Measurements from ENCODE around the gene KRT31. TPM values are rescaled to one million over a fixed set of nuclear protein-coding genes. Genes with fewer than 3 reads are reported as not detected.

KRT31 gene
- total RNA-seq: not detected

DNA sequence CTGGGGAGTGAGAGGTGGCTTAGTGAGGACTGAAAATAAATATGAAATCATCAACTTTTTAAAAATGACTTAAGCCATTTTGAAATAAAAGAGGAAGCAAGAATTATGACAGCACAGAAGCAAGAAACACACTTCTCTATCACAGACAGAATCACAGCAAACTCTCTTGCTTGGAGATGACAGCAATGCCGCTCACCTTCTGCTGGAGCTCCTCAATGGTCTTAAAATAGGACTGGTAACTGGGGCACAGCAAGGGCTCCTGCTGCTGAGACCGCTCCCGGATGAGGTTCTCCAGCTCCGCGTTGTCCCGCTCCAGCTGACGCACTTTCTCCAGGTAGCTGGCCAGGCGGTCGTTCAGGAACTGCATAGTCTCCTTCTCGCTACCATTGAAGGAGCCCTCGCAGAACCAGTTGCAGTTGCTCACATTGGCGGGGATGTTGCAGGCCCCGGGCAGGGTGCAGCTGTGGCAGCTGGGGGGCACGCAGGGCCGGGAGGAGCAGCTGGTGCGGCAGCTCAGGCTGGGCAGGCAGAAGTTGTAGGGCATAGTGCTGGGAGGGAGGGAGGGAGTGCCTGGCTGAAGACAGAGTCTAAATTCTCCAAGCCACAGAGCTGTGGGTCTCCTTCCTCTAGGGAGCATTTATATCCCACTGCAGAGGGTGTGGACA, at the start of gene KRT31:
TSS of gene KRT31 (minus strand) at position 613 of the 665 bp plus-strand sequence. CDS start at position 544, 69 bp downstream.
- Histone ChIP-seq H3K4me1 (no peaks in the 10 kb centered on the region), H3K27me3 (no peaks in the 10 kb centered on the region), H3K36me3 (replicated peaks in 1 of 2; ENCODE audit: insufficient read depth in 1 of 2, low read depth in 2 of 2) (no peaks in the 10 kb centered on the region), H3K4me3 (no peak within 1 kb of the TSS), H3K27ac (no peak within 1 kb of the TSS), H3K9me3 (no peaks in the 10 kb centered on the region)
- ATAC-seq (no peak), DNase-seq (no peak)
- no peak for TF ChIP-seq POLR2A (IDR thresholded peaks at IDR 0.05)
- TF ChIP-seq, protein P1, sequence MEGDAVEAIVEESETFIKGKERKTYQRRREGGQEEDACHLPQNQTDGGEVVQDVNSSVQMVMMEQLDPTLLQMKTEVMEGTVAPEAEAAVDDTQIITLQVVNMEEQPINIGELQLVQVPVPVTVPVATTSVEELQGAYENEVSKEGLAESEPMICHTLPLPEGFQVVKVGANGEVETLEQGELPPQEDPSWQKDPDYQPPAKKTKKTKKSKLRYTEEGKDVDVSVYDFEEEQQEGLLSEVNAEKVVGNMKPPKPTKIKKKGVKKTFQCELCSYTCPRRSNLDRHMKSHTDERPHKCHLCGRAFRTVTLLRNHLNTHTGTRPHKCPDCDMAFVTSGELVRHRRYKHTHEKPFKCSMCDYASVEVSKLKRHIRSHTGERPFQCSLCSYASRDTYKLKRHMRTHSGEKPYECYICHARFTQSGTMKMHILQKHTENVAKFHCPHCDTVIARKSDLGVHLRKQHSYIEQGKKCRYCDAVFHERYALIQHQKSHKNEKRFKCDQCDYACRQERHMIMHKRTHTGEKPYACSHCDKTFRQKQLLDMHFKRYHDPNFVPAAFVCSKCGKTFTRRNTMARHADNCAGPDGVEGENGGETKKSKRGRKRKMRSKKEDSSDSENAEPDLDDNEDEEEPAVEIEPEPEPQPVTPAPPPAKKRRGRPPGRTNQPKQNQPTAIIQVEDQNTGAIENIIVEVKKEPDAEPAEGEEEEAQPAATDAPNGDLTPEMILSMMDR (IDR thresholded peaks at IDR 0.05): no peak
- intact Hi-C loops (cut with DNase I): no loop called here
- WGBS, 2 donors: 80 to 82% methylated on average over 16 of the region's 16 CpGs

DNA sequence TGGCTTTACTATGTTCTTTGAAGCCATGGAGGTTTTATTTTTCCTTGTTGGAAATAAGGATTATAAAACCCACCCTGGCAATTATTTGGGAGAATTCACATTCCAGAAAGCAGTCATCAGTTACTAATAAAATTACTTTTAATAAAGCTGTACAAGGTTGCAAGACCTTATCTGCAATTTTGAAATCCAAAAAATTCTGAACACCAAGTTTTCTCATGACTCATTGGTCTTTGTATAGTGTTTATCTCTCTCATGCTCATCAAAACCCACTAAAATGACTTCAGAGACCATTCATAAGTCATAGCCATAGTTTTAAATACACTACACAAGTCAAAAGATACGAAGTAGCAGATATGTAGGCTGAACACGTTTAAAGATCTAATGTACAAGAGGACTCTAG, 49.4 kb upstream of the KRT31 start:
- H3K4me1 ChIP-seq: no peaks in the 10 kb centered on the region
- no peak overlapping the region for H3K27ac ChIP-seq
- no peak overlapping the region for H3K4me3 ChIP-seq
- no peak for TF ChIP-seq POLR2A (IDR thresholded peaks at IDR 0.05)
- TF ChIP-seq, protein P1 (IDR thresholded peaks at IDR 0.05): no peak
- H3K9me3 ChIP-seq: no peaks in the 10 kb centered on the region
- WGBS, 2 donors: 39% methylated on average over 2 of the region's 2 CpGs
- ATAC-seq: no peak
- no peak for DNase-seq
- intact Hi-C loops (cut with DNase I): no loop called here
- no peaks in the 10 kb centered on the region for H3K36me3 ChIP-seq (replicated peaks in 1 of 2; ENCODE audit: insufficient read depth in 1 of 2, low read depth in 2 of 2)
- no peaks in the 10 kb centered on the region for H3K27me3 ChIP-seq

DNA sequence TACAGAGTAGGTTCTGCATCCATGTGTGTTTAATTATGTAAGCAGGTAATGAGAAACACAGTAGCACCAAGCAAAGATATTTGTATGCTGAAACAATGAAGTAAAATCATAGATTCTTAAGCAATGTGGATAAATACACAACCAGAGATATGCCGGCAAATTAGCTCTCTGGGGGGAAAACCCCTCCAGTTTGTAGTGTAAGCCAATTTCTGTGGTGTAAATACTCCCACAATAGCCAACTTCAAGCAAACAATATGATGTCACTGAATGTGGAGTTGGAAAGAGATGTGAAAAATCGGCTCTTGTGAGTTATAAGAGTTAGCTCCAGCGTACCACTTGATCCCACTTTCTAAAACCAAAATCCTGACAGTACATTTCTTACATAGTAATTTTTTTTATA, 47.2 kb upstream of the KRT31 start:
- TF ChIP-seq POLR2A (IDR thresholded peaks at IDR 0.05): no peak
- TF ChIP-seq, protein P1 (IDR thresholded peaks at IDR 0.05): no peak
- no peaks in the 10 kb centered on the region for H3K36me3 ChIP-seq (replicated peaks in 1 of 2; ENCODE audit: insufficient read depth in 1 of 2, low read depth in 2 of 2)
- DNase-seq (no peak), ATAC-seq (no peak)
- no peaks in the 10 kb centered on the region for H3K4me1 ChIP-seq
- H3K27ac ChIP-seq: no peak overlapping the region
- H3K27me3 ChIP-seq: no peaks in the 10 kb centered on the region
- H3K4me3 ChIP-seq: no peak overlapping the region
- H3K9me3 ChIP-seq: no peaks in the 10 kb centered on the region
- intact Hi-C loops (cut with DNase I): no loop called here
- 51 to 58% methylated on average over 3 of the region's 3 CpGs for WGBS, 2 donors

DNA sequence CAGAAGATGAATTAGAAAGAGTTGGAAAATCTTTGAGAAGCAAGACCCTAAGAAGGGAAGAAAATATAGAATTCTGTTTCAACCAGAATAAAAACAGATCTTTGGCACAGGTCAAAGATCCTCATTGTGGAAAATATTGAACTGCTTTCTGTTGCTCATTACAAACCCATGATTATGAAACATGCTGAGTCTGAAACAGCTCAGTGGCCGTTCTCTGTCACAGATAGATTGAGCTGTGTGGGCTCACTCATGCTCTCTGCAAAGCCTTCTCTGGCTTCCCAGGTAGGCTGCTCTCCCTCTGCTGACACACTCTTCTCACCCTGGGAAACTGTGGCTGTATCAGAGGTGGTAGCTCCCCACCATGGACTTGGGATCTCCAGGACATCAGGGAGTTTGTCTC, 46.8 kb upstream of the KRT31 start:
- Histone ChIP-seq H3K4me3 (no peak overlapping the region), H3K4me1 (no peaks in the 10 kb centered on the region), H3K9me3 (no peaks in the 10 kb centered on the region), H3K27ac (no peak overlapping the region), H3K36me3 (replicated peaks in 1 of 2; ENCODE audit: insufficient read depth in 1 of 2, low read depth in 2 of 2) (no peaks in the 10 kb centered on the region), H3K27me3 (no peaks in the 10 kb centered on the region)
- ATAC-seq: no peak
- intact Hi-C loops (cut with DNase I): no loop called here
- no peak for DNase-seq
- WGBS, 2 donors: 5 to 30% methylated on average over 1 of the region's 1 CpG
- TF ChIP-seq POLR2A (IDR thresholded peaks at IDR 0.05): no peak
- TF ChIP-seq, protein P1 (IDR thresholded peaks at IDR 0.05): no peak

DNA sequence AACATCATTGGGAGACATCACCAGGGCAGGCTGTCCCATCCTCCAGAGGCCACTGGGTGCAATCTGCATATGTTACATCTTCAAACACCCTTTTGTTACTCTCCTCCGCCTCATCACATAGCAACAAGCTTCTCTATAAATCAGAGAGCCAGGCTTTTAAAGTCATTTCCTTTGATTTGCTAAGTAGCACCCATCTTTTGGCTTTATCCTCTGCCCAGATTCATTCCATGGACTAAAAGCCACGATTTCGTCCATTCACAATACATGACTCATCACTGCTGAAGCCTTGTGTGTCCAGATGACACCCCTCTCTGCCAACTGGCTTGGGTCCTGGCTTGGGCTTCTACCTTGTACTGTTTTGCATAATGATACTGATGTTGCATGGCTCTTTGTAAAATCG, 45.3 kb upstream of the KRT31 start:
- TF ChIP-seq, protein P1 (IDR thresholded peaks at IDR 0.05): no peak
- no peak for TF ChIP-seq POLR2A (IDR thresholded peaks at IDR 0.05)
- no peak for DNase-seq
- ATAC-seq: no peak
- Histone ChIP-seq H3K36me3 (replicated peaks in 1 of 2; ENCODE audit: insufficient read depth in 1 of 2, low read depth in 2 of 2) (no peaks in the 10 kb centered on the region), H3K4me1 (no peaks in the 10 kb centered on the region), H3K27ac (no peak overlapping the region), H3K4me3 (no peak overlapping the region), H3K9me3 (no peaks in the 10 kb centered on the region), H3K27me3 (no peaks in the 10 kb centered on the region)
- intact Hi-C loops (cut with DNase I): no loop called here
- WGBS, 2 donors: 64 to 65% methylated on average over 4 of the region's 4 CpGs

Data from body of pancreas (tissue), 4 donors.